Stimulated activated CD4-positive, alpha-beta T cell treated with anti-CD3 and anti-CD28 coated beads, Interleukin-2, amount 100 ng/mL, for 24 hours (primary cell): Measurements from ENCODE around the gene HLA-DQA2.
"Not testable (repeated sequence)": the region's sequence is repeated elsewhere in the genome, so short reads cannot be mapped to it uniquely, and the experiment has no call there.

Source experiments
- DNase-seq, 2 donors: peaks; one replicate each; pipeline ENCODE4 v3.0.0-alpha.2; 2020

The HLA-DQA2 gene

DNA sequence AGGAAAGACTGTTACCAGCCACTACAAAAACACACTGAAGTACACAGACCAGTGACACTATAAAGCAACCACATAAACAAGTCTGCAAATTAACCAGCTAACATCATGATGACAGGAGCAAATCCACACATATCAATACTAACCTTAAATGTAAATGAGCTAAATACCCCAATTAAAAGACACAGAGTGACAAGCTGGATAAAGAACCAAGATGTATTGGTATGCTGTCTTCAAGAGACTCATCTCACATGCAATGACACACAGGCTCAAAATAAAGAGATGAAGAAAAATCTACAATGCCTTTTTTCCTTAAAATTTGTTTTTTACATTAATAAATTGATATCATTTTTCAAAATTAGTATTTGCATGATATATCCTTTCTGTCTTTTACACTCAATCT, 41.7 kb downstream of the HLA-DQA2 start:
- DNase-seq, result not testable (repeated sequence)

DNA sequence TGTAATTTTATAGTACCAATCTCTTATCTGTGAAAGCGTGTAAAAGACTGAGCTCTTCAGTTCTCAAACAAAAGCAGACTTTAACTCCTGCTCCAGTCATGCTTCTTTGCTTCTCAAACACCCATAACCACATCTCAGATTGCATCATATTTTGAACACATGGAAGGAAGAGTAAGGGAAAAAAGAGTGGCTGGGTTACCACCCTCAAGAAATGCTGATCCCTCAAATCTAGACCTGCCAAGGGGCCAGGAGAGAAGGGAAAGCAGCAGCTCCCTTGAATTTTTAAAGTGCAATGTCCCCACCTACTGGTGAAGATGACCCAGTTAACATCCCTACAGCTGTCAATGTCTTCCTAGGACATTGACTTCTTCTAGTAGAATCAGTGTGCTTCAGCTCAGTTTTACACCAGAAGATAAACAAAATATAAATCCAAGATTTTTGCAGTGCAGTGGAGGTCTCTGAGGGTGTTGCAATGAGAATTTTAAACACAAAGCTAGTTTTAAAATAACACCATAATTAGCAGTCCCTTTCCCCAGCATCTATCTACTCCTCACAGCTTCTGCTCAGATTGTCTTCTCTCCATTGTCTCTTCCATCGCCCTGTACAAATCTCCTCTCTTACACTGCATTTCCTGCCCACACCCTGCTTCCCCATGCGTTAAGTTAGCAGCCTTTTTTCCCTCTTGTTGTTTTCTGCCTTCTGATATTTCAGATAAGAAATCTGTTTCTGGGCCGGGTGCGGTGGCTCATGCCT, 44.8 kb downstream of the HLA-DQA2 start:
- DNase-seq, result no peak

DNA sequence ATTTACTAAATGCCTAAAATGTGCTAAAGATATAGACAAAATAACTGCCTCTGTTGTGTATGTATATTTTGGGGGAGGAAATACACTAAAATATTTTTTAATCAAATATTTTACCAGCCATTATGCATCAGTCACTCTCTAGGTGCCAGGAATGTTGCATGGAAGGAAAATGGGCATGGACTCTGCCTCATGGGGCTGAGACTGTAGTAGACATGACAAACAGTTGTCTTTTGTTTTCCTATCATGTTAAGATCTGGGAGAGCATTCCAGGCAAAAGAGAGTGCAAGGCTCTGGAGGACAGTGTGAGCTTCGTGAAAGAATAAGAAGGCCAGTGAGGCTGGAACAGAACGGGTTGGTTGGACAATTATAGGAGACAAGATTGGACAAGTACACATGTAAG, 49.1 kb downstream of the HLA-DQA2 start:
- DNase-seq, result no peak

DNA sequence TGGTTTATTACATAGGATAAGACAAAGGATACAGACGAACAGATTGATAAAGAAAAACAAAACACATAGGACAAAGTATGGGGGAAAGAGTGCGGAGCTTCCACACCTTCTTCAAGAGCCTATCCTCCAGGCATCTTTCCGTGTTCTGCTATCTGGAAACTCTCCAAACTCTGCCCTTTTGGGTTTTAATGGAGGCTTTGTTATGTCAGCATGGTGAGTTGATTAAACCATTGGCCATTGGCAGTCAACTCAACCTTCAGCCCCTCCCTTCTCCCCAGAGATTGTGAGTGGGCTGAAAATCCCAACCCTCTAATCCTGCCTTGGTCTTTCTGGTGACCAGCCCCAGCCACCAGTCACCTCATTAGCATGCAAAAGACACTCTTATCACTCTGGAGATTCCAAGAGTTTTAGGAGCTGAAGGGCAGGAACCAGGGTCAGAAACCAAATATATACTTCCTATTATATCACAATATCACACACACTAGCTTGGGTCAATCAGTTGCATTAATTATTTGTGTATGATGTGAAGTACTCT, 51.8 kb downstream of the HLA-DQA2 start:
- DNase-seq, result no peak

DNA sequence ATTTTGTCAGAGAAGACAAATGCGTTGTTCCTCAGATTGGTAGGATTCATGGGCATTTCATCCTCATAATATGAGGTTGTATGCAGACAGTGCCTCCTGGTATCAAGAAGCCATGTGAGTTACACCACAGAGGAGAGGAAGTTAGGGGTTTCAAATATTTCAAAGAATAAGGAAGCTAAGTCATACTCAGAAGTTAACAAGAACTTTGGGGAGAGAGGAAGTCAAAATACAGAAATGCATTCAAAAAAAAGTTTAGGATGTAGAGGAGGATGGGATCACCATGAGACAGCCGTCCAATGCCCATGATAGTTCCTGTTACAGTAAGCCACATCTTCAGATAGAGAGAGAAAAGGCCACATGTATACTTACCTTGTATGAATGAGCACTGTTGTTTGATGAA, 53.3 kb downstream of the HLA-DQA2 start:
- DNase-seq, result no peak
